Measurements from ENCODE around the gene ALDH5A1.

DNA sequence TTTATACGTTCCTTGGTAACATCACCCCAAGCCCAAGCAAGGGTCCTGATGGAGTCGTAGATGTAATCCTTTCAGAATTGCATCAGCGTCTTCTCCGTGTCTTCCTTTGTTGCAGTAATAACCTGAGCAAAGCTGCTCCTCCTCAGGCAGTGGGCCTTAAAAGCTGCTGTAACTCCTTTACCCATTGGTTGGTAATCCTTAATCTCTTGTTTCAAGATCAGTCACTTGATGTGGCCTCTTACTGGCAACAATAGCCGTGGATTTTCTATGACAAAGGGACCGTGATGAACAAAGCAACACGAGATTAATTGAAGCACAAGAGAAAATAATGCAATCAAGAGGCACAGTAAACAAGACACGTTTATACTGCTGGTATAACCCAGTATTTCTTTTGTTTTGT lies 44.6 kb downstream of the ALDH5A1 start:
- TF ChIP-seq POLR2A (IDR thresholded peaks at IDR 0.05) = no peak
- TF ChIP-seq, protein P1, sequence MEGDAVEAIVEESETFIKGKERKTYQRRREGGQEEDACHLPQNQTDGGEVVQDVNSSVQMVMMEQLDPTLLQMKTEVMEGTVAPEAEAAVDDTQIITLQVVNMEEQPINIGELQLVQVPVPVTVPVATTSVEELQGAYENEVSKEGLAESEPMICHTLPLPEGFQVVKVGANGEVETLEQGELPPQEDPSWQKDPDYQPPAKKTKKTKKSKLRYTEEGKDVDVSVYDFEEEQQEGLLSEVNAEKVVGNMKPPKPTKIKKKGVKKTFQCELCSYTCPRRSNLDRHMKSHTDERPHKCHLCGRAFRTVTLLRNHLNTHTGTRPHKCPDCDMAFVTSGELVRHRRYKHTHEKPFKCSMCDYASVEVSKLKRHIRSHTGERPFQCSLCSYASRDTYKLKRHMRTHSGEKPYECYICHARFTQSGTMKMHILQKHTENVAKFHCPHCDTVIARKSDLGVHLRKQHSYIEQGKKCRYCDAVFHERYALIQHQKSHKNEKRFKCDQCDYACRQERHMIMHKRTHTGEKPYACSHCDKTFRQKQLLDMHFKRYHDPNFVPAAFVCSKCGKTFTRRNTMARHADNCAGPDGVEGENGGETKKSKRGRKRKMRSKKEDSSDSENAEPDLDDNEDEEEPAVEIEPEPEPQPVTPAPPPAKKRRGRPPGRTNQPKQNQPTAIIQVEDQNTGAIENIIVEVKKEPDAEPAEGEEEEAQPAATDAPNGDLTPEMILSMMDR (IDR thresholded peaks at IDR 0.05) = no peak

Measured in uterus (tissue), 2 donors.